RPMI8226 (cell line): ENCODE results near the gene DDR1.
"Not testable (repeated sequence)": the region's sequence is repeated elsewhere in the genome, so short reads cannot be mapped to it uniquely, and the experiment has no call there.

Source experiments
- DNase-seq: peaks from one replicate; pipeline ENCODE4 v3.0.0-alpha.2; 2015

DDR1 gene

DNA sequence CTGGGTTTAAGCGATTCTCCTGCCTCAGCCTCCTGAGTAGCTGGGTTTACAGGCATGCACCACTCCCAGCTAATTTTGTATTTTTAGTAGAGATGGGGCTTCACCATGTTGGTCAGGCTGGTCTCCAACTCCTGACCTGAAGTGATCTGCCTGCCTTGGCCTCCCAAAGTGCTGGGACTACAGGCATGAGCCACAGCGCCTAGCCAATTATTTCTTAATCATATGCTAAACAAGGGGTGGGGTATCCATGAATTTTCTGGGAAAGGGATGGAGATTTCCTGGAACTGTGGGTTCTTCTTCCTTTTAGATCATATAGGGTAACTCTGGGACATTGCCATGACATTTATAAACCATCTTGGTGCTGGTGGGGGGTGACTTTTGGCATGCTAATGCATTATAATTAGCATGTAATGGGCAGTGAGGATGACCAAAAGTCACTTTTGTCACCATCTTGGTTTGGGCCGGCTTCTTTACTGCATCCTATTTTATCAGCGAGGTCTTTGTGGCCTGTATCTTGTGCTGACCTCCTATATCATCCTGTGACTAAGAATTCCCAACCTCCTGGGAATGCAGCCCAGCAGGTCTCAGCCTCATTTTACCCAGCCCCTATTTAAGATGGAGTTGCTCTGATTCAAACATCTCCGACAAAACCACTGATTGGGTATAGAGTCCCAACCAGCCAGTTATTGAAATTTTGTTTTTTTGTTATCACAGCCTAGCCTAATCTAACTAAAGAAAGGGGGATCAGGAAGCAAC lies 29.9 kb upstream of the DDR1 start:
- DNase-seq = no peak

GRCh38 chr6:30855429-30856075 lies 28.8 kb upstream of the DDR1 start:
- no peak for DNase-seq

DNA sequence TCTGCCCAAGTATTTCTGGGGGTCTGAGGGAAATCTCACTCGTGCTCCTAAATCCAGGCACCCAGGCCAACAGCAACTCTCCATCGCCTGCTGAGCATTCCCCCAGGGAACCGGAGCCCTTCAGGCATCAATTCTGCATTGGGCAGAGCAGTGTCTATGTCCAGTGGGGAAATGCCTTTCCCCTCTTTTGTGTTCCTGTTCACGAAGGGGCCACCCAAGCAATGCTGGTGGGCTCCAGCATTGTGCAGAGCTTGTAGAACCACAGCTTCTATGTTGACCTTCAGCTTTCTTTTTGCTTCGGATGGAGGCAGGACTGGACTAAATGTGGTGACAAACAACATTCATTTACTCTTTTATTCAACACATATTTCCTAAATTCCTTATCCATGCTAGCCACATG lies 27.2 kb upstream of the DDR1 start:
- DNase-seq = no peak

DNA sequence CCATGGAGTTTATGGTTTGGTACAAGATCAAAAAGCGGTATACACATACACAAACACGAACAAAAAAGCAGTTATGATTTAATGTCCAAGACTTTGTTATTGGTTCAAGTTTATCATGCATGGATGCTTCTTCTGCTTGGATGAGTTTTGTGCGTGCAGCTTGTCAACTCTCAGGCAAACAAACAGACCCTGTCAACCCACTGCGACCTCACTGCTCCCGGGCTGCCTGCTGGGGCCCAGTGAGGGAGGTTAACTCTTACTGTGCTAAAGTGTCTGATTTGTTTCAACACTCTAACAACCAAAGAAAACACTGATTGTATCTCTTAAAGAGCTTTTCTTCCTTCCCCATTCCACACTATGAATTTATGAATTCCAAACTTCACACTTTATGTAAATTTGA lies 26.8 kb upstream of the DDR1 start:
- DNase-seq = no peak

GRCh38 chr6:30859726-30860125 lies 24.6 kb upstream of the DDR1 start:
- DNase-seq = not testable (repeated sequence)

GRCh38 chr6:30861257-30862048 lies 22.9 kb upstream of the DDR1 start:
- no peak for DNase-seq

DNA sequence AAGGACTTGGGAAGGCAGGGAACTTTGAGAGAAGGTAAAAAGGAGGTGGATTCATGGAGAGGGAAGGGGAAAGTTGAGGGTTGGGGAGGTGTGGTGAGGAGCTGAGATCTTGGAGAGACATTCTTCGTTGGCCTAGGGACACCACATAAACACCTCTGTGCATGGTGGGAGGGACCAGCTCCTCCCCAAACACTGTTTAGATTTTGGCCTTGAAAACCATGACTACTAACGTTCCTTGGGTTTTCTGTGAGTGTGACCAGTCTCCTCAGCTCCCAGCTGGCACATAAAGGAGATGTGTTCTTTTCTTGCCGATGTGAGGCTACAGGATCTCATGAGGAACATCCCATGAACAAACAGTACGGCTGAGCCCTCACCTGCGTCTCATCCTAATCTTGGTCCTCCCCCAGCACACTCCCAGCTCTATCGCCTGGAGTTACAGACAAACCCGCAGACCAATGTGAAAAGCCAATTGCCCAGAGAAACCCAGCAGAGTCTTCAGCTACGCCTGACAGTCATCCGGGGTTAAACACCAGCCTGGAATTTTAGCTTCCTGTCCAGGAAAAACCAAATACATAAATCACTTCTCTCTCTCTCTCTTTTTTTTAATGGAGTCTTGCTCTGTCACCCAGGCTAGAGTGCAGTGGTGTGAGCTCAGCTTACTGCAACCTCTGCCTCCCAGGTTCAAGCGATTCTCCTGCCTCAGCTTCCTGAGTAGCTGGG lies 22.0 kb upstream of the DDR1 start:
- DNase-seq = no peak

DNA sequence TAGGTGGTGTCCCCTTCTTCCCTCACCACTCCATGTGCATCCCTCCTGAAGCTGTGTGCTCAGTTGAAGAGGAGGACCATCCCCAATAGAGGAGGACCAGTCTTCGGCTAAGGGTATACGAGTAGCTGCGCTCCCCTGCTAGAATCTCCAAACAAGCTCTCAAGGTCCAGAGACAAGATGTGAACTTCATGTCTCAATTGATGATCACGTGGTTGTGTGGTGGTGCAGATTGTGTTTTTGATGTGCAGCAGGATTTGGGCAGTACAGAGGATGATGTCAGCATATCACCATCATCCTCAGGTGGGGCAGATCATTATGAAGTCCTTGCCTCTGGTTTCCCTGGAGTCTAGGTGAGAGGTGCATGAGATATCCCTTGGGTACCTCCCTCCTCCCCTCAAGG lies 20.0 kb upstream of the DDR1 start:
- DNase-seq = no peak

- not testable (repeated sequence) for DNase-seq
Observed at GRCh38 chr6:30869241-30869749, 15.0 kb upstream of the DDR1 start.

- DNase-seq = no peak
Observed at GRCh38 chr6:30870546-30870945, 13.8 kb upstream of the DDR1 start.

- no peak for DNase-seq
Observed at GRCh38 chr6:30871592-30872183, 12.6 kb upstream of the DDR1 start.

DNA sequence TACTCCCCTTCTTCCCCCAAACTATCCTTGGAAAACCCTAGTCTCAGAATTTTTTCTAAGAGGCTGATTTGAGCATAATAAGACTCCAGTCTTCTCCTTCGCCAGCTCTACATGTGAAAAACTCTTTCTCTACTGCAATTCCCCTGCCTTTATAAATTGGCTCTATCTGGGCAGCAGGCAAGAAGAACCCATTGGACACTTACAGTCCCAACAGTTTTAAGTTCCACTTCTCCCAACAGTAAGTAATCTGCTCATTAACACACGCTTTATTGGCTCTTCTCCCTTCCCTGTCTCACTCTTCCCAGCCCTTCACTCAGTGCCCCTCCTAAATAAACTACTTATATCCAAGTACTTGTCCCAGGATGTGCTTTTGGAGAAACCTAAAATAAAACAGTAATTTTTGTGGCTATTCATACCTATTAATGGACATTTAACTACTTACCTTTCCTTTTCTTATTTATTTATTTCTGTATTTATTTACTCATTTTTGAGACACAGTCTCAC lies 11.1 kb upstream of the DDR1 start:
- DNase-seq = no peak

- DNase-seq = not testable (repeated sequence)
Observed at GRCh38 chr6:30873795-30874194, 10.5 kb upstream of the DDR1 start.

GRCh38 chr6:30875244-30876038 lies 8.9 kb upstream of the DDR1 start:
- DNase-seq = no peak

- DNase-seq = no peak
Observed at GRCh38 chr6:30876039-30876730, 8.1 kb upstream of the DDR1 start.

- peak; percentile 80 for DNase-seq
Observed at GRCh38 chr6:30877419-30878262, 6.7 kb upstream of the DDR1 start.

DNA sequence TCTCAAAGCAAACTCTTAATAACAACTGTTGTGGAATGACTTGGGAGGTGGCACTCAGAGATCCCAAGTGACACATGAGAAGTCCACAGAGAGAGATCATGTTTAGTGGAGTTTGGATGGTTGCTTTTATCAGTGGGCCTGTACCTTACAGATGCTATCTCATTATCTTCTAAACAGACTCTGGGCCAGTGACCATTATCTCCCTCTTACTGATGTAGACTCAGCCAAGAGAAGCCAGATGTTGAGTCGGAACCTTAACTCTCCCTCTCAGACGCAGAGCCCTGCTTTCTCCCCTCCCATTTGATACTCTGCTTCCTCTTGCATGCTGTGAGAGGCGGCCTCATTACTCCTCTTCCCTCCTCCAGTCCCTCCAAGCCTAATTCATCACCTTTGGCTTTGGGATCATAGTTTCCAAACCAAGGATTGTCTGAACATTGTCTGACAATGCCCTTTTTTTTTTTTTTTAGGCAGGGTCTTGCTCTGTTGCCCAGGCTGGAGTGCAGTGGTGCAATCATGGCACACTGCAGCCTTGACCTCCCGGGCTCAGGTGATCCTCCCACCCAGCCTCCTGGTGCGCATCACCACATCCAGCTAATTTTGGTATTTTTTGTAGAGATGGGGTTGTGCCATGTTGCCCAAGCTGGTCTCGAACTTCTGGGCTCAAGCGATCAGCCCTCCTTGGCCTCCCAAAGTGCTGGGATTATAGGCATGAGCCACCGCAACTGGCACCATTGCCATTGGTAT lies 4.5 kb upstream of the DDR1 start:
- no peak for DNase-seq

DNA sequence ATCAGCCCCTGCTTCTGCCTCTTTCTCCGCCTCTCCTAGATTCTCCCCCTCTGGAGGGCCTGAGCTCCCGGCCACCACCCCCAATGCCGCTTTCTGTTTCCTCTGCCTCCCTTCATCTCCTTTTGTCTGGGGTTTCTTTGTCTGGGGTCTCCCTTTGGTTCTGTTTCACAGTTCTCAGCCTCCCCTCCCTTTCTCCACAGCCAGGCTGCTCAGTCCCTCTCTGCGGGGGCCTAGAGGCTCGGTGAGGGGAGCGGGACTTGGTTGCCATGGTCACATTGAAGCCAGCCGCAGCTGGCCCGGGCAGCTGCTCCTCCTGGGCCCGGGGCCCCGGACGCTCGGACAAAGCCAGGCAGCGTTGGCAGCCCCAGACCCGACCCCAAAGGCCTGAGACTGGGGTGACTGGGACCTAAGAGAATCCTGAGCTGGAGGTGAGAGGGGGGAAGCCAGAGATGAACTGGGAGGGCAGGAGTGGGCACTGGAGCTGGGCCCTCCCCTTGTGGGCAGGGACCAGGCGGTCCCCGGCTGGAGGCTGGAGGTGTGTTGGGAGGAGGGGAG lies 3.5 kb upstream of the DDR1 start:
- no peak for DNase-seq
